BLaER1 treated with 17β-estradiol and CSF1 and Interleukin-3, amounts not matched to agents 10 nM and 100 nM (cell line): Measurements from ENCODE around the gene RNPC3.
A peak's percentile ranks its signal among the peaks of the same experiment; 100 is the strongest.

Experiments used
- H3K27ac ChIP-seq, 11 experiments: shearing (Covaris generic); formaldehyde crosslinking; 2 replicates each; pipeline ENCODE4 v1.8.1; 2022
- H3K27me3 ChIP-seq, 11 experiments: shearing (Covaris generic); formaldehyde crosslinking; 2 replicates each; pipeline ENCODE4 v1.8.1; 2022
- H3K36me3 ChIP-seq, 11 experiments: shearing (Covaris generic); formaldehyde crosslinking; 2 replicates each; pipeline ENCODE4 v1.8.1; 2022
- H3K4me1 ChIP-seq, 10 experiments: shearing (Covaris generic); formaldehyde crosslinking; 2 replicates each; pipeline ENCODE4 v1.8.1; 2022
- H3K4me2 ChIP-seq, 11 experiments: shearing (Covaris generic); formaldehyde crosslinking; 2 replicates each; pipeline ENCODE4 v1.8.1; 2022
- H3K4me3 ChIP-seq, 10 experiments: shearing (Covaris generic); formaldehyde crosslinking; 2 replicates each; pipeline ENCODE4 v1.8.1; 2022
- H3K9ac ChIP-seq, 11 experiments: shearing (Covaris generic); formaldehyde crosslinking; 2 replicates each; pipeline ENCODE4 v1.8.1; 2022
- H3K9me3 ChIP-seq, 11 experiments: shearing (Covaris generic); formaldehyde crosslinking; replicated peaks in 1 of 11; 2 replicates each; pipeline ENCODE4 v1.8.1; 2022
- H4K20me1 ChIP-seq, 11 experiments: shearing (Covaris generic); formaldehyde crosslinking; 2 replicates each; pipeline ENCODE4 v1.8.1; 2022
- Cebpa-rat ChIP-seq, 11 experiments: shearing (Covaris generic); IDR thresholded peaks; 2 replicates each; pipeline ENCODE4 v1.8.1; 2022

The RNPC3 gene

DNA sequence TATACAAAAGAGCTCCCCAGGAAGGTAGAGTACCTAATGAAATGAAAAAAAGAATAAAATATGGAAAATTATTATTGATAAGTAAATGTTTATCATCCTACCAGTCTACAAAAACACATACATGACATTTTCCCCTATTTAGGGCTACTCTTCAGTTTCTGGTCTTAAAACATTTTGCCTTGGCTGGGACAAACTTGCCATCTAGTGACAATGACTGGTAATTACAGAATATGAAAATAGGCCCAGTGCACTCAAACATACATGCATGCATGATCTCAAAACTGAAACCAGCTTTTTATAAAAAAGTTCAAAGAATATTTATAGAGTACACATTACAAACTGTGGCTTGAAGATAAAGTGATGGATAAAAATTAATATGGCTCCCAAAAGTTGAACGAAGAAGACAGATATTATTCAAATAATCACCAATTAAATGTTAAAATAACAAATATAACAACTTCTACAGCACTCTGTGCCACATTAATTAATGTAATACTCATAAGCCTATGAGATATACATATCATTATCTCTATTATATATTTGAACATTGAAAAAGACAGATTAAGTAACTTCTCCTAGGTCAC is 10.5 kb upstream of the RNPC3 start:
- no peak overlapping the region for H3K9ac ChIP-seq
- H3K4me1 ChIP-seq: peaks cover 0 to 5% (median 0%) of the 10 kb centered on the region in 10 experiments; a peak in 3 of 20 replicates
- H3K9me3 ChIP-seq: peaks cover 15 to 24% (median 18%) of the 10 kb centered on the region in 11 experiments
- H3K27ac ChIP-seq: no peak overlapping the region
- no peak for TF ChIP-seq Cebpa-rat (IDR thresholded peaks at IDR 0.05)
- no peak overlapping the region for H3K4me3 ChIP-seq
- H4K20me1 ChIP-seq: no peaks in the 10 kb centered on the region
- H3K36me3 ChIP-seq: no peaks in the 10 kb centered on the region; a peak in 2 of 22 replicates
- no peak overlapping the region for H3K4me2 ChIP-seq
- no peaks in the 10 kb centered on the region for H3K27me3 ChIP-seq

DNA sequence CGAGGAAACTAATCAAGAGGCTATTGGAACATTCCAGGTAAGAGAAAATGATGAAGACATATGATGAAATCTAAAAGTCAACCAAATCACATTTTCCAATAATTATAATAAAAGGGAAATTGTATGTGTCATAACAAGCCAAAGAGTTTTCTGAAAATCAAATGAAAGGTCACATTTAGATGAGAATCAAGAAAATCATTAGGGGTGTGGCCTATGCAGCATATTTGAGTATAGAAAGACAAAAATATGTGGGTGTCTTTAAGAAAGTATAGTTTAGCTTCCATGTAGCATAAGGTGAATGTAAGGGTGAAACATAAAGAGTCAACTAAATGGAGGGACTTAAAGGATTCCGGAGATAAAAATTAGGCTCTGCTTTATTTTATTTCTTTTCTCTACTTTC is 9.2 kb upstream of the RNPC3 start:
- TF ChIP-seq Cebpa-rat (IDR thresholded peaks at IDR 0.05): no peak
- H3K27me3 ChIP-seq: no peaks in the 10 kb centered on the region
- peaks cover 0 to 5% (median 0%) of the 10 kb centered on the region in 10 experiments; a peak in 1 of 20 replicates for H3K4me1 ChIP-seq
- H3K9ac ChIP-seq: no peak overlapping the region
- no peak overlapping the region for H3K27ac ChIP-seq
- no peaks in the 10 kb centered on the region for H3K36me3 ChIP-seq
- H3K4me2 ChIP-seq: no peak overlapping the region
- H4K20me1 ChIP-seq: no peaks in the 10 kb centered on the region
- H3K9me3 ChIP-seq: peaks cover 7 to 12% (median 10%) of the 10 kb centered on the region in 11 experiments; a peak in 20 of 22 replicates
- H3K4me3 ChIP-seq: no peak overlapping the region

DNA sequence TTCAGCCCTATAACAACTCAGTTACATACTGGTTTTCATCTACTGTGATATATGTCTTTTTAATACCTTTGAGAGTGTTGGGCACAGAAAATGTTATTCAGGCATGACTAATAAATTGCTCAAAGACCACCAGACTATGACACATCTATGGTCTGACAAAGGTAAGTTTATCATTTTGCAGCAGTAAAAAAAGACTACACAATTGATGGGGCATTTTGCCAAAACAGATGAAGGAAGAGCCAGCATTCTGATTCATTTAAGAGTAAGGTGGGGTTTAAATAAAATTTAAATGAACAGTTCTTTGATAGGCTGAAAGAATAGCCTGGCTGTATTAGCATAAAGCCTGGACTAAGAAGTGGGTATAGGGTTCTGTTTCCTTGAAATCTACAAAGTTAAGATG is 8.8 kb upstream of the RNPC3 start:
- no peaks in the 10 kb centered on the region for H3K36me3 ChIP-seq
- peaks cover 2 to 8% (median 6%) of the 10 kb centered on the region in 11 experiments; a peak in 18 of 22 replicates for H3K9me3 ChIP-seq
- no peak overlapping the region for H3K4me3 ChIP-seq
- 0 out of 22 replicates have a peak overlapping the region, but pooled peaks of 1 of the 11 experiments have one; percentile 11 for H3K9ac ChIP-seq
- H3K27me3 ChIP-seq: no peaks in the 10 kb centered on the region
- no peak overlapping the region for H3K27ac ChIP-seq
- no peak for TF ChIP-seq Cebpa-rat (IDR thresholded peaks at IDR 0.05)
- H3K4me2 ChIP-seq: no peak overlapping the region
- peaks cover 0 to 5% (median 0%) of the 10 kb centered on the region in 10 experiments; a peak in 1 of 20 replicates for H3K4me1 ChIP-seq
- no peaks in the 10 kb centered on the region for H4K20me1 ChIP-seq

DNA sequence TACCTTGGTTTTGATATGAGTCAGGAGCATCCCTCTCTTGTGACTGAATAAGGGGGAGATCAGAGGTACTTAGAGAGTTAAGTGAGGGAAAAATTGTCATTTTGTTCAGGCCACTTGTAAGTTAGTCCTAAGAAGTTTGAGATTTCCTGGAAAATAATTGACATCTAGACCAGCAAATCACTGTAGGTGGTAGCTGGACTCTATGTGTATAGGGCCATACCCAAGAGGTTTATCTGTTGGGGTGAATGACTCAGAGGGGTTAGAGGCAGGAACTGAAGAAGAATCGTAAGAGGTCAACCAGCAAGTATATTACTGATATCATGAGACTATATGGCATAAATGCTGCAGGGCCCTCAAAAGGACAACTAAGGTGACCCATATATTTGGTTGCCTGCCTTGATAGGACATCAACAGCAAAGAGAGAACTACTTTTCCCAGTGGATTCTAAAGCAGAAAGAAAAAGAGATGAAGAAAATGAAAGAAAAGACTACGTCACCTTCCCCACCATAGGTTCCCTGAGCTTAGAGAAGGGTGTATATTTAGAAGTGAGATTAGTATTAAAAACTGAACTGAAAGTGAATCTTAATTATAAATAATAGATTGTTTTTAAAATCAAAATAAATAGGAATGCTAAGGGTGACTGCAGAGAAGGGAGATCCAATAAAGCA is 8.0 kb upstream of the RNPC3 start:
- no peak overlapping the region for H3K27ac ChIP-seq
- peaks cover 0 to 5% (median 0%) of the 10 kb centered on the region in 10 experiments; a peak in 1 of 20 replicates for H3K4me1 ChIP-seq
- no peak overlapping the region; a peak in 1 of 22 replicates for H3K9ac ChIP-seq
- H3K27me3 ChIP-seq: no peaks in the 10 kb centered on the region
- no peaks in the 10 kb centered on the region for H3K36me3 ChIP-seq
- no peak overlapping the region for H3K4me3 ChIP-seq
- no peaks in the 10 kb centered on the region for H4K20me1 ChIP-seq
- no peak for TF ChIP-seq Cebpa-rat (IDR thresholded peaks at IDR 0.05)
- 0 out of 22 replicates have a peak, but pooled peaks cover 0 to under 1% (median 0%) of the 10 kb centered on the region in 11 experiments for H3K9me3 ChIP-seq
- peak overlapping the region in 2 of 11 experiments; percentile 14 to 25; a peak in 1 of 22 replicates for H3K4me2 ChIP-seq

DNA sequence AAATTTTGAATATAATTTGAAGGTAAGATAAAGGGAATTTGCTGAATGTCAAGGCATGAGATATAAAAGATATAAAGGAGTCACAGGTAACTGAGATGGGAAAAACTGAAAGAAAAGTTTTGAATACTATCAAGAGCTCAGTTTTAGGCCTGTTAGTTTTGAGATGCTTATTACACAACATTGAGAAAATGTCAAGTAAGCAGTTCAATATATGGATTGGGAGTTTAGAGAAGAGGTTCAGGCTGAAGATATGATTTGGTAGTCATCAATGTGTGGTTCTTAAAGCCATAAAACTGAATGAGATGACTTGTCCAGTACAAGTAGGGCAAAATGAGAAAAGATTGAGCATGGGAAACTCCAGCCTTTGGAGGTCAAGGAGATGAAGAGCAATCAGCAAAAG is 4.7 kb upstream of the RNPC3 start:
- H3K4me2 ChIP-seq: no peak overlapping the region
- no peaks in the 10 kb centered on the region for H3K9me3 ChIP-seq
- H3K27ac ChIP-seq: no peak overlapping the region
- H3K36me3 ChIP-seq: no peaks in the 10 kb centered on the region
- no peak overlapping the region for H3K9ac ChIP-seq
- no peak overlapping the region for H3K4me3 ChIP-seq
- H3K27me3 ChIP-seq: no peaks in the 10 kb centered on the region
- no peak for TF ChIP-seq Cebpa-rat (IDR thresholded peaks at IDR 0.05)
- no peaks in the 10 kb centered on the region for H4K20me1 ChIP-seq
- H3K4me1 ChIP-seq: peaks cover 0 to 12% (median 6%) of the 10 kb centered on the region in 10 experiments; a peak in 11 of 20 replicates

DNA sequence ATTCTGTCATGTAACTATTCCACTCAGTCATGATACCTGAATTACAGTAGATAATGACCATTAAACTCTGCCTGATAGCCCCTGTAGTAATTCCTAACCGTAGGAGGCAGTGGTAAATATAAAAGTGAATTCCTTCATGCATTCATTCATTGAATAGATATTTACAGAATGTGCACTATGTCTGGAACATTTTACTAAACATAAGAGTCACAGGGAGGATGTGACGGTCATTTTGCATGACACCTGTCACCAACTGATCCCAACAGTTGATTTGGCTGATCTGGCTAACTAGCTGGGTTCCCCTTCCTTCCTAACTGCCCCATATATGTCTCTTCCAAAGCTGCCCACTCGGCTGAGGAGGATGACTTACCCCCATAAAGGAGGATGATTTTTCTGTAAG is 2.2 kb upstream of the RNPC3 start:
- Histone ChIP-seq H3K27me3 (no peaks in the 10 kb centered on the region), H3K4me3 (no peak overlapping the region), H3K27ac (no peak overlapping the region), H3K9ac (no peak overlapping the region), H3K9me3 (no peaks in the 10 kb centered on the region), H3K4me1 (peaks cover 10 to 25% (median 23%) of the 10 kb centered on the region in 10 experiments; a peak in 19 of 20 replicates), H3K36me3 (peaks cover 3 to 9% (median 8%) of the 10 kb centered on the region in 11 experiments; a peak in 13 of 22 replicates), H4K20me1 (peaks cover 0 to 21% (median 5%) of the 10 kb centered on the region in 11 experiments; a peak in 7 of 22 replicates), H3K4me2 (no peak overlapping the region)
- no peak for TF ChIP-seq Cebpa-rat (IDR thresholded peaks at IDR 0.05)

DNA sequence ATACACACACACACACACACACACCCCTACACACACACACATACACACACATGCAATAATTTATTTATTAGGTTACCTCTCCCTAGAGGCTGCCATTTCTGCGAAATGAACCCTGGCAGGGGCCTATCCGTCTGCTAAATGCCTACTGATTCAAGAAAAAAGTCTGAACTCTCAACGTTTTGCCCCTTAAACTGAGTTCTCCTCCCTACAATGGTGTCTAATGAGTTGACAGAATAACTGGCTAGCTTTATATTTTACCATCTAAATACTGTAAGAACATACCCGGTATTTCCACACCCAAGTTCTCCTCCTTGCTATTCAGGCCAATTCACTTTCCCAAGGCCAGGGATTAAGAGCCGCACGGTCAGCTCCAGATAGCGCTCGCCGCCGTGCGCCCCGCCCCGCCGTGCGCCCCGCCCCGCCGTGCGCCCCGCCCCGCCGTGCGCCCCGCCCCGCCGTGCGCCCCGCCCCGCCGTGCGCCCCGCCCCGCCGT is 339 bp upstream of the RNPC3 start:
- Histone ChIP-seq H3K9ac (peak overlapping the region; percentile 29 to 65 (median 51); a peak in 16 of 22 replicates), H3K27me3 (no peaks in the 10 kb centered on the region), H3K9me3 (peaks cover 0 to 7% (median under 1%) of the 10 kb centered on the region in 11 experiments; a peak in 6 of 22 replicates), H3K4me3 (peak overlapping the region; percentile 44 to 93 (median 55)), H3K4me1 (peaks cover 10 to 37% (median 24%) of the 10 kb centered on the region in 10 experiments; a peak in 19 of 20 replicates), H3K27ac (peak overlapping the region in 2 of 11 experiments; percentile 43 to 94; a peak in 8 of 22 replicates), H4K20me1 (peaks cover 0 to 36% (median 8%) of the 10 kb centered on the region in 11 experiments; a peak in 10 of 22 replicates), H3K36me3 (peaks cover 19 to 27% (median 24%) of the 10 kb centered on the region in 11 experiments), H3K4me2 (peak overlapping the region; percentile 65 to 92 (median 82))
- no peak for TF ChIP-seq Cebpa-rat (IDR thresholded peaks at IDR 0.05)

DNA sequence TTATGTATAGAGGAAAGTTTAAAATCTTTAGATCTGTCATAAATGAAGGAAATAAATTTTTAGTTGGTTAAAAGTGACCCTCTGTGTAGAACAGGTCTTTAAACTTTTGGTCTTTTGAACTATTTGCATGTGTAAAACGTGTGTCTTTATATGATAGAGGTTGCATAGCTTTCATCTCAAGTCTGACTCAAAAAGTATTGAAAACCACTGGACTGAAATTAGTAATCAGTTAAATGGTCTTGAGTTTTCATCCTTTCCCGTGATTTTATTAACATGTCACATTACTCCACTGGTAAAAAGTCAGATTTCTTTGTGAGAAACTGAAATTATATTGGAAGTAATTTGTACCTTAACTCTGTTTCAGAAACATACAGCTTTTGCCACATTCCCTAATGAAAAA is 1.8 kb downstream of the RNPC3 start:
- H3K4me1 ChIP-seq: peaks cover 10 to 37% (median 24%) of the 10 kb centered on the region in 10 experiments; a peak in 19 of 20 replicates
- peaks cover 37 to 48% (median 44%) of the 10 kb centered on the region in 11 experiments for H3K36me3 ChIP-seq
- peak overlapping the region in 7 of 11 experiments; percentile 87 to 95 (median 91); a peak in 10 of 22 replicates for H3K9ac ChIP-seq
- H4K20me1 ChIP-seq: peaks cover 0 to 55% (median 27%) of the 10 kb centered on the region in 11 experiments; a peak in 13 of 22 replicates
- H3K4me2 ChIP-seq: peak overlapping the region; percentile 64 to 96 (median 83); a peak in 21 of 22 replicates
- peaks cover 0 to 14% (median 6%) of the 10 kb centered on the region in 11 experiments; a peak in 10 of 22 replicates for H3K9me3 ChIP-seq
- no peaks in the 10 kb centered on the region for H3K27me3 ChIP-seq
- peak overlapping the region; percentile 71 to 98 (median 88); a peak in 18 of 20 replicates for H3K4me3 ChIP-seq
- TF ChIP-seq Cebpa-rat (IDR thresholded peaks at IDR 0.05): no peak
- peak overlapping the region in 1 of 11 experiments; percentile 95; a peak in 1 of 22 replicates for H3K27ac ChIP-seq
